Measurements from ENCODE around the gene TEX12. TPM values are rescaled to one million over a fixed set of nuclear protein-coding genes. Genes with fewer than 3 reads are reported as not detected.
A peak's percentile ranks its signal among the peaks of the same experiment; 100 is the strongest.

The TEX12 gene
- total and polyA plus RNA-seq, 9 of the 15 experiments (the other 6 are each of a cell fraction or from before 2014, with no cell fraction given) = 0.10 to 2.3 (median 0.67) TPM; not detected in 1

DNA sequence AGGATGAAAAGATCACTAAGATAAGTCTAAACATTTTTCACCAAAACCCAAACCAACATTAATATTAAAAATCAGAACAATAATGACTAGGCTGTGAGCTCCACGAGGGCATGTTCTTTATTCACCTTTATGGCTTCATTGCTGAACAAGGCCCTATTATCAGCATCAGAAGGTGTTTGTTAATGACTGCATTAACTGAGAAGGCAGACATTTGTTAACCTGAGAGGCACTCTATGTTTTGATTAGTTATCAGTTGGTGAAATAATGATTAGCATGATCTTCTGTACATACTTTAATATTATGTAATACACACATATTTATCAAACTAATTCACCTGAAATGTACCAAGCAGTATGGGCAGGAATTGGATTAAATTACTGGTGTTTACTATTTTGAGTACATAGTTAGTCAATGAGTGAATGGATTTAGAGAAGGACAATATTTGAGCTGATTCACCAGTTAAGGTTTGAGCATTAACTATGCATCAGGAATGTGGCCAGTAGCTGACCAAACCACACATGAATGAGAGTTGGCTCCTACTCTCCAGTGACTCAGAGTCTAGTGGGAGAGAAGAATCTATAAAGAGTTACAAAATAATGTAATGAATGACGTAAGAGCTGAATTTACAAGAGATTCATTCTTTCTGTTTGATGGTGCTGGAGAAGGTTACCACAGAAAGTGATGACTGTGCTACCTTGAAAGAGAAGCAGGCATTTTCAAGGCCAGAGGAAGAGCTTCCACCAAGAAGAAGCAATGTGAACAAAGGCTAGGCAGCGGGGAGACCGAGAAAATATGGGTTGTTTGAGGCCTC lies 10.0 kb upstream of the TEX12 start (continued):
- TF ChIP-seq, protein P1, sequence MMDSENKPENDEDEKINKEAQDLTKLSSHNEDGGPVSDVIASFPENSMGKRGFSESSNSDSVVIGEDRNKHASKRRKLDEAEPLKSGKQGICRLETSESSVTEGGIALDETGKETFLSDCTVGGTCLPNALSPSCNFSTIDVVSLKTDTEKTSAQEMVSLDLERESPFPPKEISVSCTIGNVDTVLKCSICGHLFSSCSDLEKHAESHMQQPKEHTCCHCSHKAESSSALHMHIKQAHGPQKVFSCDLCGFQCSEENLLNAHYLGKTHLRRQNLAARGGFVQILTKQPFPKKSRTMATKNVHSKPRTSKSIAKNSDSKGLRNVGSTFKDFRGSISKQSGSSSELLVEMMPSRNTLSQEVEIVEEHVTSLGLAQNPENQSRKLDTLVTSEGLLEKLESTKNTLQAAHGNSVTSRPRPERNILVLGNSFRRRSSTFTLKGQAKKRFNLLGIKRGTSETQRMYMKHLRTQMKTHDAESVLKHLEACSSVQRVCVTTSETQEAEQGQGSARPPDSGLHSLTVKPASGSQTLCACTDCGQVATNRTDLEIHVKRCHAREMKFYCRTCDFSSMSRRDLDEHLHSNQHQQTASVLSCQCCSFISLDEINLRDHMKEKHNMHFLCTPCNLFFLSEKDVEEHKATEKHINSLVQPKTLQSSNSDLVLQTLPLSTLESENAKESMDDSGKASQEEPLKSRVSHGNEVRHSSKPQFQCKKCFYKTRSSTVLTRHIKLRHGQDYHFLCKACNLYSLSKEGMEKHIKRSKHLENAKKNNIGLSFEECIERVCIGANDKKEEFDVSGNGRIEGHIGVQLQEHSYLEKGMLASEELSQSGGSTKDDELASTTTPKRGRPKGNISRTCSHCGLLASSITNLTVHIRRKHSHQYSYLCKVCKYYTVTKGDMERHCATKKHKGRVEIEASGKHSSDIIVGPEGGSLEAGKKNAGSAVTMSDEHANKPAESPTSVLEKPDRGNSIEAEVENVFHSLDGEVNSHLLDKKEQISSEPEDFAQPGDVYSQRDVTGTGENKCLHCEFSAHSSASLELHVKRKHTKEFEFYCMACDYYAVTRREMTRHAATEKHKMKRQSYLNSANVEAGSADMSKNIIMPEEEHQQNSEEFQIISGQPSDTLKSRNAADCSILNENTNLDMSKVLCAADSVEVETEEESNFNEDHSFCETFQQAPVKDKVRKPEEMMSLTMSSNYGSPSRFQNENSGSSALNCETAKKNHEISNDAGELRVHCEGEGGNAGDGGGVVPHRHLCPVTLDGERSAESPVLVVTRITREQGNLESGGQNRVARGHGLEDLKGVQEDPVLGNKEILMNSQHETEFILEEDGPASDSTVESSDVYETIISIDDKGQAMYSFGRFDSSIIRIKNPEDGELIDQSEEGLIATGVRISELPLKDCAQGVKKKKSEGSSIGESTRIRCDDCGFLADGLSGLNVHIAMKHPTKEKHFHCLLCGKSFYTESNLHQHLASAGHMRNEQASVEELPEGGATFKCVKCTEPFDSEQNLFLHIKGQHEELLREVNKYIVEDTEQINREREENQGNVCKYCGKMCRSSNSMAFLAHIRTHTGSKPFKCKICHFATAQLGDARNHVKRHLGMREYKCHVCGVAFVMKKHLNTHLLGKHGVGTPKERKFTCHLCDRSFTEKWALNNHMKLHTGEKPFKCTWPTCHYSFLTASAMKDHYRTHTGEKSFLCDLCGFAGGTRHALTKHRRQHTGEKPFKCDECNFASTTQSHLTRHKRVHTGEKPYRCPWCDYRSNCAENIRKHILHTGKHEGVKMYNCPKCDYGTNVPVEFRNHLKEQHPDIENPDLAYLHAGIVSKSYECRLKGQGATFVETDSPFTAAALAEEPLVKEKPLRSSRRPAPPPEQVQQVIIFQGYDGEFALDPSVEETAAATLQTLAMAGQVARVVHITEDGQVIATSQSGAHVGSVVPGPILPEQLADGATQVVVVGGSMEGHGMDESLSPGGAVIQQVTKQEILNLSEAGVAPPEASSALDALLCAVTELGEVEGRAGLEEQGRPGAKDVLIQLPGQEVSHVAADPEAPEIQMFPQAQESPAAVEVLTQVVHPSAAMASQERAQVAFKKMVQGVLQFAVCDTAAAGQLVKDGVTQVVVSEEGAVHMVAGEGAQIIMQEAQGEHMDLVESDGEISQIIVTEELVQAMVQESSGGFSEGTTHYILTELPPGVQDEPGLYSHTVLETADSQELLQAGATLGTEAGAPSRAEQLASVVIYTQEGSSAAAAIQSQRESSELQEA (IDR thresholded peaks at IDR 0.05; ENCODE audit: low read depth) = no peak
- TF ChIP-seq TCF7 (IDR thresholded peaks at IDR 0.05; ENCODE audit: borderline replicate concordance) (no peak), CBX3 (IDR thresholded peaks at IDR 0.05; ENCODE audit: borderline replicate concordance in 1 of 2, low read length in 2 of 2) (no peak), MAFG (tag; conservative IDR thresholded peaks at IDR 0.05) (0 out of 2 replicates have a peak, but pooled peaks have one; percentile 10), CXXC5 (CRISPR knock-in tag; IDR thresholded peaks at IDR 0.05) (no peak)
- TF ChIP-seq, protein P2, sequence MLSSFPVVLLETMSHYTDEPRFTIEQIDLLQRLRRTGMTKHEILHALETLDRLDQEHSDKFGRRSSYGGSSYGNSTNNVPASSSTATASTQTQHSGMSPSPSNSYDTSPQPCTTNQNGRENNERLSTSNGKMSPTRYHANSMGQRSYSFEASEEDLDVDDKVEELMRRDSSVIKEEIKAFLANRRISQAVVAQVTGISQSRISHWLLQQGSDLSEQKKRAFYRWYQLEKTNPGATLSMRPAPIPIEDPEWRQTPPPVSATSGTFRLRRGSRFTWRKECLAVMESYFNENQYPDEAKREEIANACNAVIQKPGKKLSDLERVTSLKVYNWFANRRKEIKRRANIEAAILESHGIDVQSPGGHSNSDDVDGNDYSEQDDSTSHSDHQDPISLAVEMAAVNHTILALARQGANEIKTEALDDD (IDR thresholded peaks at IDR 0.05) = peak; percentile 61; the same call in 1 of the 2 replicates

All from K562 (cell line).